CD4-positive, alpha-beta T cell treated with Interleukin-10 for 1 hour (primary cell): ENCODE results near the gene RBCK1.
A peak's percentile ranks its signal among the peaks of the same experiment; 100 is the strongest.
"Not testable (repeated sequence)": the region's sequence is repeated elsewhere in the genome, so short reads cannot be mapped to it uniquely, and the experiment has no call there.

Source experiments
- DNase-seq: peaks from one replicate; pipeline ENCODE4 v3.0.0-alpha.2; 2020

Gene RBCK1

GRCh38 chr20:407953-408842 lies at the start of gene RBCK1:
Gene RBCK1 (plus strand): TSS chr20:408299. CDS start chr20:408758, 459 bp downstream.
- DNase-seq: peak; percentile 92

GRCh38 chr20:358891-359555 lies 49.1 kb upstream of the RBCK1 start:
- no peak for DNase-seq

- no peak for DNase-seq
Measured at GRCh38 chr20:361561-361960, 46.5 kb upstream of the RBCK1 start.

- peak; percentile 28 for DNase-seq
Measured at GRCh38 chr20:362271-363254, 45.5 kb upstream of the RBCK1 start.

GRCh38 chr20:363319-364078 lies 44.6 kb upstream of the RBCK1 start:
- DNase-seq: no peak

- DNase-seq: no peak
Measured at GRCh38 chr20:364905-365794, 42.9 kb upstream of the RBCK1 start.

- peak; percentile 18 for DNase-seq
Measured at GRCh38 chr20:366041-366718, 41.9 kb upstream of the RBCK1 start.

GRCh38 chr20:366719-367485 lies 41.2 kb upstream of the RBCK1 start:
- DNase-seq: no peak

- DNase-seq: no peak
Measured at GRCh38 chr20:367486-367887, 40.6 kb upstream of the RBCK1 start.

GRCh38 chr20:368915-369314 lies 39.2 kb upstream of the RBCK1 start:
- no peak for DNase-seq

- no peak for DNase-seq
Measured at GRCh38 chr20:370151-370600, 37.9 kb upstream of the RBCK1 start.

- no peak for DNase-seq
Measured at GRCh38 chr20:370977-371754, 36.9 kb upstream of the RBCK1 start.

GRCh38 chr20:371755-372542 lies 36.1 kb upstream of the RBCK1 start:
- no peak for DNase-seq

- not testable (repeated sequence) for DNase-seq
Measured at GRCh38 chr20:372543-373082, 35.5 kb upstream of the RBCK1 start.

- DNase-seq: no peak
Measured at GRCh38 chr20:373171-373890, 34.8 kb upstream of the RBCK1 start.

- DNase-seq: no peak
Measured at GRCh38 chr20:375265-375889, 32.7 kb upstream of the RBCK1 start.
